HG02884 (cell line): Measurements from ENCODE around the gene PPM1M.

Experiments
- ATAC-seq: cut with Tn5 transposase; IDR thresholded peaks from one replicate; pipeline ENCODE4 v1.9.1; 2021; ENCODE audit warnings: mild to moderate bottlenecking, moderate library complexity; ENCODE audit not compliant: unreplicated experiment

Gene PPM1M

GRCh38 chr3:52243791-52244628, 1.5 kb upstream of the PPM1M start:
- ATAC-seq, result no peak

GRCh38 chr3:52246264-52246620, 683 bp downstream of the PPM1M start:
- ATAC-seq, result no peak

GRCh38 chr3:52246728-52247408, 1.3 kb downstream of the PPM1M start:
- no peak for ATAC-seq

DNA sequence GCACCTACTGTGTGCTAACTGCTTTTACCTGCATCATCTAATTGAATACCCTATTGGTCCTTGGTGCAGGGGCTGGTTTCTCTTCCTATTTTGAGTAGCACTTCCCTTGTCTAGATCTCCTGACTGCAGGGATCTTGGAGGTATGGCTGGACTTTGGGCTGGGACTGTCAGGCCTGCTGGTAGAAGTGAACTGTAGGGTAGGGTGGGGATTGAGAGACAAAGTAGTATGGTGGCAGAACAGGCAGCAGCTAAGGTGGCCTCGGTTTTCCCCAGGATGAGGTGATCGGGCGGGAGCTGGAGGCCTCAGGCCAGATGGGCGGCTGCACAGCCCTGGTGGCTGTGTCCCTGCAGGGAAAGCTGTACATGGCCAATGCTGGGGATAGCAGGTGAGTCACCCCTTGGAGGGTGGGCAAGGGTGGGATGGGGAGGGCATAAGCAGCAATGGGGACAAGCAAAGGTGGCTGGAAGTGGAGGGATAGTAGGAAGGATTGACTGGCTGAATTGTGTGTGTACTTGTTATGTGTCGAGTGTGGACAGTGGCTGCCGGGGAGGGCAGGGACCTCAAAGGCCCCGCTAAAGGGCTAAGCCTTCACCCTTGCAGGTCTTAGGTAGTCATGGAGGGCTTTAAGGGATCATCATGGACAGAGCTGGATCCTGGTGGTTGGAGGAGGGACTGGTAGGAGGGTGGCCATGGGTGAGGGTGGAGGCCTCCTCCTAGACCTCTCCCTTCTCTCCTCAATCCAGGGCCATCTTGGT, 2.0 kb downstream of the PPM1M start:
- ATAC-seq, result no peak

DNA sequence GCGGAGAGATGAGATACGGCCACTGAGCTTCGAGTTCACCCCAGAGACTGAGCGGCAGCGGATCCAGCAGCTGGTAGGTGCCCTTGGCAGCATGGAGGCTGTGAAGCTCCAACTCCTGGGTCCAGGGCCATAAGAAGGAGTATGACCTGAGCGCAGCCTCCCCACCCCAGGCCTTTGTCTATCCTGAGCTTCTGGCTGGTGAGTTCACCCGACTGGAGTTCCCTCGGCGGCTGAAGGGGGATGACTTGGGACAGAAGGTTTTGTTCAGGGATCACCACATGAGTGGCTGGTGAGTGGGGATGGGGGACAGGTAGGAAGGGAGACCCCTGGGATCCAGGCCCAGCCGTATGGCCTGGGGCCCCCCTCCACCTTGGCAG, 2.6 kb downstream of the PPM1M start:
- no peak for ATAC-seq

DNA sequence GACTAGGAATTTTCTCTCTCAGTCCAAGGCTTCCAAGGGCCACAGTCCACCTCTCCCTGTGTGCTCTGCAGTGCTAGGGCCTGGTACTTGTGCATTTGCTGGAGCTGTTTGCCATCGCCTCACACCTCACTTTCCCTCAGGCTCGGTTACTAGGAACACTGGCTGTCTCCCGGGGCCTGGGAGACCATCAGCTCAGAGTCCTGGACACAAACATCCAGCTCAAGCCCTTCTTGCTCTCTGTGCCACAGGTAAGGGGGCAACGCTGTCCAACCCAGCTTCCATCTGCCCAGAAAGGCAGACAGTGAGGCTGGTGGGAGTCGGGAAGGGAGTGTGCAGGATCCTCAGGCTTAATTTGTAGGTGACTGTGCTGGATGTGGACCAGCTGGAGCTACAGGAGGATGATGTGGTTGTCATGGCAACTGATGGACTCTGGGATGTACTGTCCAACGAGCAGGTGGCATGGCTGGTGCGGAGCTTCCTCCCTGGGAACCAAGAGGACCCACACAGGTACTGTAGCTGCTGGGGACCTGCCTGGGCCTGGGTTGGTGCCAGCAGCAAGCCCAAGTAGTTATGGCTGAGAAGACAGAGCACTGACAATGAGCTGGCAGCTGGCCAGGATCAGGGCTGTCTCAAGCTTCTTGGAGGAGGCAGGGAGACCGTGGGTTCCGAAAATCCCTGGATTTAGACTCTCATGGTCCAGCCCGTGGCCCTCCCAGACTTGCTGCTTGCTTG, 3.4 kb downstream of the PPM1M start:
- no peak for ATAC-seq

GRCh38 chr3:52249683-52250082, 4.1 kb downstream of the PPM1M start:
- no peak for ATAC-seq

DNA sequence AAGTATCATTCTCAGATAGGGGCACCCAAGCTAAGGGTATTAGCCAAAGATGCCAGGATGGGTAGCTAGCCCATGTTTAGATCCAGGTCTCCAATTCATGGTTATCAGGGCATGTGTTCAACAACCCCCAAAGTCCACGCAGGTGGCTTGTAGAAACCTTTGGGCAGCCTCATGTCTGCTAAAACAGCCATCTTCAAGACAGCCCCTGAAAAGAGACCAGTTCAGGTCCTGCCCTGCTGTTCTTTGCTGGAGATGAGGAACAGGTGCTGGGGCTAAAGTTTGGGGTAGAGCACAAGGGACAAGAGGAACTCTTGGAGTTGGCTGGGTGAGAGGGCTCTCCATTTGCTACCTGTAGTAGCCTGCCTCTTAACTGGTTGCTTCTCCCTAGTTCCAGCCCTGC, 4.6 kb downstream of the PPM1M start:
- ATAC-seq, result no peak

DNA sequence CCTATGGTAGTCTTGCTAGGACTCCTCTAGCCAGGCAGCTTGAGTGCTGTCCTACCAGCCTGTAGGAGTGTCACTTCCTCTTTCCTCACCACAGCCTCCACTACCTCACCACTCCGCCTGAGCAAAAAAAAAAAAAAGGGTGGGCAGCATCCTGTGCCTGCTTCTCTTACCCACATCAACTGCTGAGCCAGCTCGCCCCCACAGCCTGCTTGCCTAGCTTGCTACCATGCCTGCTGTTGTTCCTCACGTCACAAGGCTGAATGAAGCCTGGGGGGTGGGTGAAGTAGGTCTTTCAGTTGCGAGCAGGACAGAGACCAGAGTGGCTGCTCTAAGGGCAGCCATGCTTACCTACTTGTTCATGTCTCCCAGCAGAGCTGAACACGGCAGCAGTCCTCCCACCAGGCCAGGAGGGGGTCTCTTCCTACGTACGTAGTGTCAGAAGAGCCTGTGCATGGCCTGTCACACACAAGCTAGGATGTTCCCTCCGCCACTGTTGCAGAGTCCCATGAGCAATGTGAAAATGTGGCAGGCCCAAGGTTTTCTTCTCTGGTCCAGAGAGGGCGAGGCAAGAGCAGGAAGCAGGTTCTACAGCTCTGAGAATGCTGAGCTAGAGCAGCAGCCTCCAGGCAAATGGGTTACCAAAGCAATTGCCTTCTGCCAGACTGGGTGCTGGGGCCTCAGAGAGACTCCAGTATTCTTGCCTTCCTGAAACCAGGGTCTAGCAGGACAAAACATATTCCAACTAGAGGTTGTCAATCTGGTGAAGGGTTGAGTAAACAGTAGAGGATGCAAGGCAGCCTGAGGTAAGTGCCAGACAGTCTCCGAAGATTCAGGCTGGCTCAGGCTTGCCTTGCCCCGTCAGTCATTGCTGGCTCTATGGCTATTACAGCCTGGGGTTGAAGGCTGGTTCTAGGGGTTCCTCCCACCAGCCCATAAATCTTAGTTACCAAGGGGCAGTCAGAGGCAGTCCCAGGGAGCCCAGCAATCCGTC, 8.1 kb downstream of the PPM1M start:
- ATAC-seq, result peak; percentile 87

DNA sequence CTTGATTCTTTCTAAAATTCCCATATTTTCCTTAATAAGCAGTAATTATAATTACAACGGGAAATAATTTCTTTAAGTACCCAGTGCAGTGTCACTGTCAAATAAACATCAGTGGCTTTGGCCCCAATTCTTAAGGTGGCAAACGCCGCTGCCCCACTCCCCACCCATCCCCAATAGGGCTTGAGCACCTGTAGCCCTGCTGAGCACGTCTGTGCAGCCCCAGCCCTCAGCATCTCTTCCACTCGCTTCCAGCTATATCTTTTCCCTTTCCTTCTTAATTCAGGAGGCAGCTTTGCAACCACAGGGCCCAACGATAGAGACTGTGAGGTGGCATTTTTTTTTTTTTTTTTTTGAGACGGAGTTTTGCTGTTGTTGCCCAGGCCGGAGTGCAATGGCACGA, 9.0 kb downstream of the PPM1M start:
- ATAC-seq, result no peak

DNA sequence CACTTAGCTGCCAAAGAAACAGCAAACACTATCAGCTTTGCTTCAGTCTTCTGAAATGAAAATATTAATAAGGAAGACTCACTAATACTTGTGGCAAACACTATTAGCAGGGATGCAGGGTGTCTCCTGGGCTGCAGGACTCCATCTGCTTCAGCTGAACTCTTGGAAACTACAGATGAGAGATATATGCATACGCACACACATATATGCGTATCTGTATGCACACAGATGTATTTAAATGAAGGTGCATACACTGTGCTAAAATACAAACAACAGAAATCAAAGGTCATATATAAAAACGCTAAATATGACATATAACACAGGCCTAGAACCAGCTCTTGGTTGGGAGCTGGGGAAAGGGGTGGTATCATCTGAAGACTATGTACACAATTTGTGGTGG, 10.6 kb downstream of the PPM1M start:
- ATAC-seq, result no peak

- no peak for ATAC-seq
Observed at GRCh38 chr3:52256622-52257021, 11.1 kb downstream of the PPM1M start.

DNA sequence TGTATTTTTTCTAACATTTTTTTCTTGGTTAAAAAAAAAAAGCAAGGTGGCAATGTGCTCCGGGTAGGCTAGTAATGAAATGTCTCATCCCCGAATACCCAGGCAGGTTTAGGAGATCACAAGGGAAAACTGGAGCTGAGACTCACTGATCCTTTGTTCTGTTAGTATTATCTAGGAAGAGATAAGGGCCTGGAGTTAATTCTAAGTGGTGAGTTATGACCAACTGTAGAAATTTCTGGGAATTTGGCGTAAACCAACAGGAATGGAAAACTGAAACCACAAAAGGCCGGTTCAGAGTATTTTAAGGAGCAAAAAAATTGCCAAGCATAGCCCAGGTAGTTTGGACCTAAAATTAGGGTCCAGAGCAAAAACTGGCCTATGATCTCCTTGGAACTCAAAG, 12.4 kb downstream of the PPM1M start:
- ATAC-seq, result no peak

GRCh38 chr3:52259035-52259434, 13.5 kb downstream of the PPM1M start:
- no peak for ATAC-seq

DNA sequence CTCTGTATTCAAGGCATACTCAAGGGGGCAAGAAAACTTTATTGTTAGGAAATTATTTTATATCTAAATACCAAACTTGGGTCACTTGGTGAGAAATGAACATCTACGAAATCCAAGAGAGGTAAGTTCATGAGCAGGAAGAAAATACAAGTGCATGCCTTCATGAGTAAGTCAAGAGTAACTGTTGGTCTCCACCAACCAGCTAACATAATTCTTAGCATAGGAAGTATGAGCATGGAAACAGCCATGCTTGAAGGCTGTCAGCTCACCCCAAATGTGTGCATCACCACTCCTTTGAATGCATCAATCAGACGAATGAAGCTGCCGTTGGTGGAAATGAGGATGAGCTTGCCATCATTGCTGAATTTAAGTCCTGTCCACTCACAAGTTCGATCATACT, 13.9 kb downstream of the PPM1M start:
- no peak for ATAC-seq

GRCh38 chr3:52262447-52262846, 16.9 kb downstream of the PPM1M start:
- ATAC-seq, result no peak

GRCh38 chr3:52265387-52265786, 19.8 kb downstream of the PPM1M start:
- no peak for ATAC-seq

GRCh38 chr3:52268036-52268435, 22.5 kb downstream of the PPM1M start:
- ATAC-seq, result no peak

GRCh38 chr3:52269776-52270175, 24.2 kb downstream of the PPM1M start:
- no peak for ATAC-seq

GRCh38 chr3:52270252-52270754, 24.7 kb downstream of the PPM1M start:
- ATAC-seq, result no peak
